Osteoblast (primary cell): ENCODE data around the gene METTL24. TPM values are rescaled to one million over a fixed set of nuclear protein-coding genes. Genes with fewer than 3 reads are reported as not detected.

ENCODE experiments used
- DNase-seq: peaks from one replicate; pipeline ENCODE4 v3.0.0; 2011; ENCODE audit warnings: low spot score, mixed read lengths; ENCODE audit not compliant: insufficient read length; ENCODE audit errors: missing footprints
- H2AFZ ChIP-seq: 2 replicates; pipeline ENCODE4 v1.6.0; 2011; ENCODE audit warnings: mild to moderate bottlenecking, low read length
- H3K27ac ChIP-seq: 2 replicates; pipeline ENCODE4 v1.5.1; 2011; ENCODE audit warnings: mild to moderate bottlenecking, low read depth, low read length, moderate library complexity
- H3K27me3 ChIP-seq: 2 replicates; pipeline ENCODE4 v1.6.0; 2012; ENCODE audit warnings: mild to moderate bottlenecking, control low read depth, inconsistent platforms, low read length, moderate library complexity; ENCODE audit not compliant: insufficient read depth
- H3K36me3 ChIP-seq: 2 replicates; pipeline ENCODE4 v1.5.1; 2011; ENCODE audit warnings: mild to moderate bottlenecking, low read length, control low read depth, moderate library complexity; ENCODE audit not compliant: insufficient read depth
- H3K4me1 ChIP-seq: 2 replicates; pipeline ENCODE4 v1.5.1; 2011; ENCODE audit warnings: mild to moderate bottlenecking, low read length, control low read depth, moderate library complexity; ENCODE audit not compliant: insufficient read depth
- H3K4me2 ChIP-seq: 2 replicates; pipeline ENCODE4 v1.6.0; 2011; ENCODE audit warnings: mild to moderate bottlenecking, low read length; ENCODE audit not compliant: insufficient read depth
- H3K4me3 ChIP-seq: fragments of 200-600 bp; sonication (generic); 3 replicates; pipeline ENCODE4 v1.5.1; 2012; ENCODE audit warnings: mild to moderate bottlenecking, low read length, inconsistent platforms; ENCODE audit not compliant: insufficient read depth
- H3K79me2 ChIP-seq: 2 replicates; pipeline ENCODE4 v1.6.0; 2012; ENCODE audit warnings: mild to moderate bottlenecking, low read length, control low read depth, inconsistent platforms; ENCODE audit not compliant: insufficient read depth
- H3K9me3 ChIP-seq: 2 replicates; pipeline ENCODE4 v1.5.1; 2011; ENCODE audit warnings: low read depth, low read length, control low read depth
- H4K20me1 ChIP-seq: 2 replicates; pipeline ENCODE4 v1.6.0; 2012; ENCODE audit warnings: mild to moderate bottlenecking, low read length, control low read depth; ENCODE audit not compliant: insufficient read depth
- CTCF ChIP-seq: IDR thresholded peaks from 2 replicates; pipeline ENCODE4 v1.5.1; 2011; ENCODE audit warnings: mild to moderate bottlenecking, low read depth, low read length, moderate library complexity; ENCODE audit errors: extremely low read depth
- total RNA-seq: library from RNA; depleted of rRNA; stranded (reverse); fragments of >200 nt; gene quantifications from 2 replicates; pipeline ENCODE4 v1.2.3, GENCODE V29; 2012

Gene METTL24
- total RNA-seq, 1 donor: 0.36 TPM

DNA sequence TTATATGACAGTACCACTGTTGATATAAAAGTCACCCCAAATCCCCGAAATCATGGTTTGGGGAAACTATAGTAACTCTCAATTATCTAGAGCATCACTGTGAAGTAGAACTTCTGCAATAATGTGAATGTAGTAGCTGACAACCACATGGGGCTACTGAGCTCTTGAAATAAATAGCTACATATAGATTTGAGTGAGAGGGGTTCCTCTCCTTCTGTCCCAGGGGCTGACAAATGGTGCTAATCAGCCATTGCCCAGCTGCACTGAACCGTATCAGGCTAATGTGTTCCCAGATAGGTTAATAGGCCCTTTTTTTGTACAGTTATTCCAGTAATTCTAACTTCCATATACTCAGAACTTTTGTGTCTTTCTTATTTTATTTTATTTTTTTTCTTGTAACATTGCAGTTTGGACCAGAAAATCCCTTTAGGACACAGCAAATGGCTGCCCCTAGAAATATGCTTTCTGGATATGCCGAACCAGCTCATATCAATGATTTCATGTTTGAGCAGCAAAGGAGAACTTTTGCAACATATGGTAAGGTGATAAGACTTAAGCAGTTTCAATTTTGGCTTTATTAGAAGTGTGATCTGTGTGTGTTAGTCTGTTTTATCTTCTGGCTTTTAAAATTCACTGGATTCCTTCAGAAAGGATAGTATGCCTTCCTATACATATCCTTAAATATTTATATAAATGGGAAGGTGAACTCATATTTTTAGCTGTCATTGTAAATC lies 156.8 kb downstream of the METTL24 start:
- no peak for TF ChIP-seq CTCF
- peaks cover 4% of the 10 kb centered on the region for H4K20me1 ChIP-seq

GRCh38 chr6:110198561-110198960 lies 159.6 kb downstream of the METTL24 start:
- no peak overlapping the region for H2AFZ ChIP-seq
- H4K20me1 ChIP-seq: peaks cover 4% of the 10 kb centered on the region
- H3K4me1 ChIP-seq: no peaks in the 10 kb centered on the region
- H3K27me3 ChIP-seq: no peaks in the 10 kb centered on the region
- no peaks in the 10 kb centered on the region for H3K9me3 ChIP-seq
- H3K36me3 ChIP-seq: no peaks in the 10 kb centered on the region
- DNase-seq: no peak
- H3K4me3 ChIP-seq: no peak overlapping the region
- peaks cover 19% of the 10 kb centered on the region for H3K79me2 ChIP-seq
- TF ChIP-seq CTCF: no peak
- no peak overlapping the region for H3K4me2 ChIP-seq
- no peak overlapping the region for H3K27ac ChIP-seq

More for the DNA sequence above, 156.8 kb downstream of the METTL24 start:
- H3K27ac ChIP-seq: no peak overlapping the region
- DNase-seq: no peak
- no peak overlapping the region for H2AFZ ChIP-seq
- no peak overlapping the region for H3K4me2 ChIP-seq
- H3K4me1 ChIP-seq: no peaks in the 10 kb centered on the region
- H3K9me3 ChIP-seq: no peaks in the 10 kb centered on the region
- no peaks in the 10 kb centered on the region for H3K27me3 ChIP-seq
- peaks cover 22% of the 10 kb centered on the region for H3K79me2 ChIP-seq
- no peaks in the 10 kb centered on the region for H3K36me3 ChIP-seq
- H3K4me3 ChIP-seq: no peak overlapping the region

DNA sequence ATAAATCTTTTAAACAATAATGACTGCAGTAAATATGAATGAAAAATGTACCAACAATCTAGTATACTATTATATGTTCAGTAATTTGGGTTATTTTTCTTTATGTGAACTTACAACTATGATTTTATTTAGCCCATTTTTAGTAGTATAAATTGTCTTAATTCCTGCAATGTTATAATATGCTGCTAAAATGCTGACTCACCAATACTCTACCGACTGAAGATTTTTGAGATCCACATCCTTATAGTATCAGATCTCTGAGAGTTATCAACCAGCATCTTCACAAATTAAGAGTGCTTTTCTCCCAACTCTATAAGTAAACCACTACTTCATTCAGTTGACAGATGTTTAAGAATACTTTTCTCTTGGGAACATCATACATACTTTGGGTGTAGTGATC lies 161.3 kb downstream of the METTL24 start:
- Histone ChIP-seq H3K4me3 (no peak overlapping the region), H2AFZ (no peak overlapping the region), H3K9me3 (no peaks in the 10 kb centered on the region), H3K4me1 (no peaks in the 10 kb centered on the region), H3K79me2 (peaks cover 25% of the 10 kb centered on the region), H3K27ac (no peak overlapping the region), H4K20me1 (peaks cover 4% of the 10 kb centered on the region), H3K36me3 (no peaks in the 10 kb centered on the region), H3K27me3 (no peaks in the 10 kb centered on the region), H3K4me2 (no peak overlapping the region)
- TF ChIP-seq CTCF: no peak
- DNase-seq: no peak

- Histone ChIP-seq H3K27ac (no peak overlapping the region), H3K36me3 (no peaks in the 10 kb centered on the region), H3K27me3 (no peaks in the 10 kb centered on the region), H3K4me2 (no peak overlapping the region), H3K4me1 (no peaks in the 10 kb centered on the region), H2AFZ (no peak overlapping the region), H3K9me3 (no peaks in the 10 kb centered on the region), H3K4me3 (no peak overlapping the region), H3K79me2 (peaks cover 34% of the 10 kb centered on the region), H4K20me1 (peaks cover 9% of the 10 kb centered on the region)
- TF ChIP-seq CTCF: no peak
- DNase-seq: no peak
Observed at GRCh38 chr6:110195639-110196038, 162.5 kb downstream of the METTL24 start.

Other genes with a start within 250 kb of the METTL24 start
- gene WASF1, start 178.7 kb downstream of the METTL24 start, total RNA-seq: 18.6 and 18.8 TPM in 2 replicates
- gene CDC40, start 177.9 kb downstream of the METTL24 start, total RNA-seq: 27.4 and 27.5 TPM in 2 replicates
- gene DDO, start 57.2 kb upstream of the METTL24 start, total RNA-seq: 3.6 and 5.9 TPM in 2 replicates
- gene SLC22A16, start 118.3 kb upstream of the METTL24 start, total RNA-seq: 0.36 TPM in 1 of 2 replicates, not detected in the other